HepG2 (cell line): ENCODE data around the gene ZCCHC3. TPM values are rescaled to one million over a fixed set of nuclear protein-coding genes. Genes with fewer than 3 reads are reported as not detected.

Experiments
- ATAC-seq: fragments of 200-7000 bp; cut with Tn5 transposase; 3 replicates; pipeline ENCODE4 v1.9.1; 2020; ENCODE audit warnings: mild to moderate bottlenecking, moderate library complexity
- BruUV-seq: library from RNA; stranded (reverse); fragments of 400-500 nt; replicated peaks from 2 replicates; lab custom pipeline; 2021; lab: Mats Ljungman, UMichigan
- CTCF ChIA-PET: fragments of 300-600 bp; formaldehyde crosslinking; extraction: SDS; loops from one replicate; lab custom pipeline; 2021; ENCODE audit warnings: low total read pairs, inconsistent platforms, low intra/inter-chr PET ratio; lab: Yijun Ruan, JAX
- POLR2A ChIA-PET: fragments of 350-600 bp; sonication (Branson Sonifier 250); formaldehyde crosslinking; loops from one replicate; lab custom pipeline; 2020; ENCODE audit warnings: antibody characterized with exemption, inconsistent platforms; lab: Yijun Ruan, JAX
- DNase-seq: peaks from one replicate; pipeline ENCODE4 v3.0.0-alpha.2; 2015; ENCODE audit warnings: low spot score
- FAIRE-seq: peaks from 3 replicates; lab custom pipeline; 2011; peaks lifted over from hg19 to GRCh38; lab: Jason Lieb, UNC
- H2AFZ ChIP-seq: one replicate; pipeline ENCODE4 v1.6.1; 2011; ENCODE audit warnings: low read length, inconsistent platforms
- H3K27ac ChIP-seq: fragments of 300-600 bp; 3 replicates; pipeline ENCODE4 v1.8.0; 2011; ENCODE audit warnings: mixed run types, mild to moderate bottlenecking, mixed read lengths, low read length, inconsistent platforms; ENCODE audit not compliant: insufficient read depth; ENCODE audit errors: extremely low read length
- H3K27me3 ChIP-seq, 2 experiments: fragments of 200-600 bp in 1 of 2; 2 replicates in 1 of 2; 3 replicates in 1 of 2; pipeline versions ENCODE4 v1.6.0 to v1.8.0; 2011; ENCODE audit warnings: low read length in 2 of 2, mild to moderate bottlenecking in 2 of 2, moderate library complexity in 2 of 2, inconsistent platforms in 1 of 2; ENCODE audit not compliant: insufficient read depth in 2 of 2, control insufficient read depth in 1 of 2
- H3K36me3 ChIP-seq, 2 experiments: fragments of 200-600 bp in 1 of 2; replicated peaks in 1 of 2; 2 replicates in 1 of 2; 3 replicates in 1 of 2; pipeline versions ENCODE4 v1.5.1 to v1.8.0; 2011; ENCODE audit warnings: low read length in 2 of 2, inconsistent platforms in 1 of 2; ENCODE audit not compliant: insufficient read depth in 2 of 2, control insufficient read depth in 1 of 2
- H3K4me1 ChIP-seq: 2 replicates; pipeline ENCODE4 v1.5.1; 2012; ENCODE audit warnings: low read length, inconsistent platforms; ENCODE audit not compliant: insufficient read depth
- H3K4me2 ChIP-seq: 2 replicates; pipeline ENCODE4 v1.6.0; 2011; ENCODE audit warnings: low read depth, low read length, inconsistent platforms
- H3K4me3 ChIP-seq, 3 experiments: fragments of 200-600 bp in 1 of 3; sonication (generic), shearing (Covaris generic) in 1 of 3; replicated peaks in 1 of 3; 2 replicates each; pipeline ENCODE4 v1.5.1; 2011 to 2016; ENCODE audit warnings: low read length in 3 of 3, inconsistent platforms in 2 of 3, low read depth in 2 of 3, mild to moderate bottlenecking in 2 of 3, control low read depth in 1 of 3, mixed read lengths in 1 of 3; ENCODE audit not compliant: insufficient read depth in 1 of 3
- H3K79me2 ChIP-seq: one replicate; pipeline ENCODE4 v1.6.1; 2011; ENCODE audit warnings: low read length, inconsistent platforms; ENCODE audit not compliant: insufficient read depth
- H3K9ac ChIP-seq: 2 replicates; pipeline ENCODE4 v1.6.0; 2011; ENCODE audit warnings: mild to moderate bottlenecking, low read depth, low read length, inconsistent platforms; ENCODE audit not compliant: insufficient read depth
- H3K9me3 ChIP-seq: 2 replicates; pipeline ENCODE4 v1.5.1; 2012; ENCODE audit warnings: mild to moderate bottlenecking, low read length
- H4K20me1 ChIP-seq: 2 replicates; pipeline ENCODE4 v1.6.0; 2011; ENCODE audit warnings: inconsistent platforms, mild to moderate bottlenecking, low read length, moderate library complexity; ENCODE audit not compliant: insufficient read depth
- CBX5 ChIP-seq: sonication (generic); formaldehyde crosslinking; IDR thresholded peaks from 2 replicates; pipeline ENCODE4 v1.4.0; 2020; ENCODE audit warnings: missing genetic modification reagents, borderline replicate concordance
- ETV5 ChIP-seq: IDR thresholded peaks from 2 replicates; pipeline ENCODE4 v1.6.1; 2018; ENCODE audit warnings: missing biosample characterization, missing genetic modification reagents, inconsistent platforms, borderline replicate concordance
- HMG20A ChIP-seq: IDR thresholded peaks from 2 replicates; pipeline ENCODE4 v1.6.1; 2016; ENCODE audit warnings: borderline replicate concordance
- KAT7 ChIP-seq: IDR thresholded peaks from 2 replicates; pipeline ENCODE4 v1.6.1; 2018; ENCODE audit warnings: borderline replicate concordance, missing compliant biosample characterization
- KLF12 ChIP-seq: sonication (generic); formaldehyde crosslinking; IDR thresholded peaks from 2 replicates; pipeline ENCODE4 v1.4.0; 2020; ENCODE audit warnings: missing genetic modification reagents, borderline replicate concordance
- MEIS2 ChIP-seq: sonication (generic); formaldehyde crosslinking; IDR thresholded peaks from 2 replicates; pipeline ENCODE4 v1.9.0; 2021; ENCODE audit warnings: mild to moderate bottlenecking, missing genetic modification reagents
- MLLT10 ChIP-seq: sonication (generic); formaldehyde crosslinking; IDR thresholded peaks from 2 replicates; pipeline ENCODE4 v1.4.0; 2020; ENCODE audit warnings: missing genetic modification reagents
- NONO ChIP-seq, 2 experiments: fragments of 450-650 bp in 1 of 2; sonication (generic) in 1 of 2; formaldehyde crosslinking in 1 of 2; IDR thresholded peaks in 1 of 2; conservative IDR thresholded peaks in 1 of 2; 2 replicates each; pipeline versions ENCODE4 v1.6.1 to v1.8.0; 2017 to 2022; ENCODE audit warnings: mild to moderate bottlenecking in 1 of 2, missing genetic modification reagents in 1 of 2, moderate library complexity in 1 of 2
- RBFOX2 ChIP-seq: fragments of 200-400 bp; formaldehyde crosslinking; IDR thresholded peaks from 2 replicates; pipeline ENCODE4 v1.6.1; 2017; ENCODE audit warnings: low read depth, mild to moderate bottlenecking, low read length
- TBX3 ChIP-seq: fragments of 450-650 bp; IDR thresholded peaks from 2 replicates; pipeline ENCODE4 v1.6.1; 2017; ENCODE audit warnings: antibody characterized with exemption, mild to moderate bottlenecking, inconsistent platforms, borderline replicate concordance
- ZNF790 ChIP-seq: sonication (generic); formaldehyde crosslinking; IDR thresholded peaks from 2 replicates; pipeline ENCODE4 v1.8.0; 2022; ENCODE audit warnings: missing genetic modification reagents, mild to moderate bottlenecking, borderline replicate concordance
- WGBS: methylation state at CpG from one replicate; pipeline ENCODE4 v1.1.6; 2017; ENCODE audit warnings: low lambda C conversion rate; 5-methylcytosine and 5-hydroxymethylcytosine counted together
- in situ Hi-C: cut with HindIII; loops from 2 replicates; pipeline ENCODE4 v1.10.0; 2017; ENCODE audit warnings: low pct_unique_long_range_greater_than_20kb; ENCODE audit not compliant: extremely low pct_ligation_motif_present
- intact Hi-C: fragments of 100-400 bp; cut with micrococcal nuclease; formaldehyde crosslinking; loops from one replicate; pipeline ENCODE4 v1.10.0; 2022; ENCODE audit not compliant: unreplicated experiment
- polyA plus RNA-seq, 8 experiments: library from polyadenylated mRNA; depleted of rRNA in 3 of 8; stranded (reverse) in 7 of 8; unstranded in 1 of 8; fragments of >200 nt; fragmentation: Illumina TruSeq in 4 of 8; extraction: Trizol in 4 of 8; gene quantifications; 2 replicates each; pipeline versions ENCODE4 v1.2.1 to v1.2.3, GENCODE V29; 2011 to 2016; ENCODE audit warnings: low read depth in 4 of 8, missing spikeins in 1 of 8, mixed read lengths in 1 of 8; ENCODE audit not compliant: insufficient read depth in 1 of 8
- total RNA-seq, 5 experiments: library from RNA; depleted of rRNA; stranded (reverse); fragments of >200 nt; fragmentation: Illumina TruSeq; extraction: Trizol; gene quantifications; 2 replicates each; pipeline ENCODE4 v1.2.3, GENCODE V29; 2016; ENCODE audit warnings: low read depth in 1 of 5
- TF ChIP-seq, protein P1 (sequence below), 2 experiments: sonication (generic) in 1 of 2; formaldehyde crosslinking in 1 of 2; IDR thresholded peaks; 2 replicates each; pipeline versions ENCODE4 v1.6.1 to v1.9.0; 2014 to 2022; ENCODE audit warnings: antibody characterized with exemption in 1 of 2, borderline replicate concordance in 1 of 2, inconsistent platforms in 1 of 2, low read depth in 1 of 2, missing genetic modification reagents in 1 of 2
- TF ChIP-seq, protein P2 (sequence below): sonication (generic); formaldehyde crosslinking; IDR thresholded peaks from 2 replicates; pipeline ENCODE4 v1.8.0; 2022; ENCODE audit warnings: missing genetic modification reagents, mild to moderate bottlenecking, inconsistent platforms, borderline replicate concordance

Gene ZCCHC3
- total and polyA plus RNA-seq, 2 of the 13 experiments (the other 11 are each of a cell fraction or from before 2014, with no cell fraction given), result 46.6 to 63.0 TPM

DNA sequence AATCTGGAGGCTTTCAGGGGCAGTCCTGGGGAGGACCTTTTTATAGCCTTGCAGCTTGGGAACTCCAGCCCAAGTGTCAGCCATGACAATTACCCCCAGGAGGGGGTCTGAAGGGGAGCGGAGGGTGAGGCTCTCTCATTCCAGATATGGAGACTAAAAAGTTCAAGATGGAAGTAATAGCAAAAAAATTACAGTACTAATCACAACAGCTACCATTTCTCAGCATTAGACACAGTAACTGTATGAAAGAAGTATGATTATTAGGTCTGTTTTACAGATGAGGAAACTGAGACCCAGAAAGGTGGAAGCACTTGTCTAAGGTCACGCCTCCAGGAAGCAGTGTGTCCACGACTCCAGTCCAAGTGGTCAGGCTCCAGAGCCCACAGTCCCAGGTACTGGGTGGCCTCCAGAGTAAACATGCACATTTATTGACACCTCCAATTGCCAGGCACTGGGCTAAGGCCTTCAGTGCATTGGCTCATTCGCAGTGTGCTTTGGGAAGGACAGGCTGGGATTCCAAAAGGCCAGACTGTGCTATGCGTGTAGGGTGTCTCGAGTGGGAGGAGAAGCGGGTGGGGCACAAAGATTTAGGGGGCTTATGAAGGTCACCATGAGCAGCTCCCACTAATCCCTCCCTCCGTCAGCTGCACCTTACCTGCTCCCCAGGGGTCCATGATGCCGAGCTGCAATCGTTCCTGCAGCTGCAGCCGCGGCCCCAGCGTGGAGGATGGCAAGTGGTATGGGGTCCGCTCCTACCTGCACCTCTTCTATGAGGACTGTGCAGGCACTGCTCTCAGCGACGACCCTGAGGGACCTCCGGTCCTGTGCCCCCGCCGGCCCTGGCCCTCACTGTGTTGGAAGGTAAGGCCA is 51.8 kb downstream of the ZCCHC3 start:
- Histone ChIP-seq H3K27ac (peak overlapping the region; percentile 81), H3K4me1 (peaks cover 36% of the 10 kb centered on the region), H3K4me3 (peak overlapping the region in 2 of 3 experiments; percentile 50 to 87; a peak in 2 of 6 replicates), H4K20me1 (no peaks in the 10 kb centered on the region), H3K9me3 (no peaks in the 10 kb centered on the region), H2AFZ (no peak overlapping the region), H3K4me2 (peak overlapping the region; percentile 93), H3K36me3 (peaks cover 4 to 21% of the 10 kb centered on the region in 2 experiments; a peak in 4 of 5 replicates), H3K79me2 (peaks cover 10% of the 10 kb centered on the region), H3K27me3 (no peaks in the 10 kb centered on the region), H3K9ac (peak overlapping the region; percentile 77; the same call in 1 of the 2 replicates)
- DNase-seq, result no peak
- no TSS peak for BruUV-seq
- intact Hi-C loops, result no loop called here
- POLR2A ChIA-PET, result interaction anchor here (0.5 to 5.9 kb wide), 10 partner anchors 10 to 127 kb away, joined by 4 to 90 read pairs (median 42); partner anchors contain the start of genes RBCK1 and TRIB3
- WGBS, result 86% methylated on average over 19 of the region's 19 CpGs
- FAIRE-seq, result no peak
- CTCF ChIA-PET, result interaction anchor here (2.5 kb wide), 1 partner anchor 82 kb away, joined by 8 read pairs; no protein-coding TSS in a partner anchor
- ATAC-seq, result no peak
- in situ Hi-C loops, result no loop called here
- TF ChIP-seq HMG20A (CRISPR knock-in tag), result peak; percentile 45; the same call in 1 of the 2 replicates
- peak; percentile 38; the same call in 1 of the 2 replicates for TF ChIP-seq RBFOX2
- peak; percentile 59; the same call in 1 of the 2 replicates for TF ChIP-seq TBX3
- TF ChIP-seq, protein P1, sequence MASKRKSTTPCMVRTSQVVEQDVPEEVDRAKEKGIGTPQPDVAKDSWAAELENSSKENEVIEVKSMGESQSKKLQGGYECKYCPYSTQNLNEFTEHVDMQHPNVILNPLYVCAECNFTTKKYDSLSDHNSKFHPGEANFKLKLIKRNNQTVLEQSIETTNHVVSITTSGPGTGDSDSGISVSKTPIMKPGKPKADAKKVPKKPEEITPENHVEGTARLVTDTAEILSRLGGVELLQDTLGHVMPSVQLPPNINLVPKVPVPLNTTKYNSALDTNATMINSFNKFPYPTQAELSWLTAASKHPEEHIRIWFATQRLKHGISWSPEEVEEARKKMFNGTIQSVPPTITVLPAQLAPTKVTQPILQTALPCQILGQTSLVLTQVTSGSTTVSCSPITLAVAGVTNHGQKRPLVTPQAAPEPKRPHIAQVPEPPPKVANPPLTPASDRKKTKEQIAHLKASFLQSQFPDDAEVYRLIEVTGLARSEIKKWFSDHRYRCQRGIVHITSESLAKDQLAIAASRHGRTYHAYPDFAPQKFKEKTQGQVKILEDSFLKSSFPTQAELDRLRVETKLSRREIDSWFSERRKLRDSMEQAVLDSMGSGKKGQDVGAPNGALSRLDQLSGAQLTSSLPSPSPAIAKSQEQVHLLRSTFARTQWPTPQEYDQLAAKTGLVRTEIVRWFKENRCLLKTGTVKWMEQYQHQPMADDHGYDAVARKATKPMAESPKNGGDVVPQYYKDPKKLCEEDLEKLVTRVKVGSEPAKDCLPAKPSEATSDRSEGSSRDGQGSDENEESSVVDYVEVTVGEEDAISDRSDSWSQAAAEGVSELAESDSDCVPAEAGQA (IDR thresholded peaks at IDR 0.05; ENCODE audit: low read depth), result no peak
- TF ChIP-seq, protein P1 (CRISPR knock-in tag; IDR thresholded peaks at IDR 0.05; ENCODE audit: borderline replicate concordance), result no peak
- TF ChIP-seq KAT7 (CRISPR knock-in tag), result 0 out of 2 replicates have a peak, but pooled peaks have one; percentile 18
- peak; percentile 65; the same call in 1 of the 2 replicates for TF ChIP-seq KLF12 (CRISPR knock-in tag)
- peak; percentile 19; the same call in 1 of the 2 replicates for TF ChIP-seq CBX5 (CRISPR knock-in tag)
- 0 out of 2 replicates have a peak, but pooled peaks have one; percentile 1 for TF ChIP-seq ZNF790 (CRISPR knock-in tag)
- TF ChIP-seq ETV5, result peak; percentile 61
- peak; percentile 70; the same call in 1 of the 2 replicates for TF ChIP-seq MEIS2 (CRISPR knock-in tag)
- no peak for TF ChIP-seq NONO (IDR thresholded peaks at IDR 0.05)
- peak; percentile 11; the same call in 1 of the 2 replicates for TF ChIP-seq NONO (CRISPR knock-in tag; conservative IDR thresholded peaks at IDR 0.05)
- TF ChIP-seq, protein P2, sequence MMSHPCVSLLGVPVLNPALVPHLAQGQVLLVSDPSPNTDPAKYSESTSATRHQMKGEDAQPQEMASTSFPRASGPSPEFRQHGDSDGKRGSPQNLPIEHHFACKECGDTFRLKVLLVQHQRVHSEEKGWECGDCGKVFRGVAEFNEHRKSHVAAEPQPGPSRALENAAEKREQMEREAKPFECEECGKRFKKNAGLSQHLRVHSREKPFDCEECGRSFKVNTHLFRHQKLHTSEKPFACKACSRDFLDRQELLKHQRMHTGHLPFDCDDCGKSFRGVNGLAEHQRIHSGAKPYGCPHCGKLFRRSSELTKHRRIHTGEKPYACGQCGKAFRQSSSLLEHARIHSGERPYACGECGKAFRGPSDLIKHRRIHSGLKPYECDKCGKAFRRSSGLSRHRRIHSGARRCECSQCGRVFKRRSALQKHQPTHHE (CRISPR knock-in tag), result 0 out of 2 replicates have a peak, but pooled peaks have one; percentile 16
- TF ChIP-seq MLLT10 (CRISPR knock-in tag), result 0 out of 2 replicates have a peak, but pooled peaks have one; percentile 58
